Activated CD8-positive, alpha-beta T cell treated with anti-CD3 and anti-CD28 coated beads for 36 hours (primary cell): Measurements from ENCODE around the gene SIK3. TPM values are rescaled to one million over a fixed set of nuclear protein-coding genes. Genes with fewer than 3 reads are reported as not detected.

Experiments used
- ATAC-seq: fragments of 200-7000 bp; cut with Tn5 transposase; one replicate; pipeline ENCODE4 v1.10.0; 2021; ENCODE audit warnings: mild to moderate bottlenecking, moderate library complexity
- CTCF ChIA-PET: fragments of 350-600 bp; sonication (Branson Sonifier 250); formaldehyde crosslinking; loops from one replicate; lab custom pipeline; 2021; ENCODE audit warnings: antibody characterized with exemption; lab: Charles Lee
- POLR2A ChIA-PET: fragments of 350-600 bp; sonication (Branson Sonifier 250); formaldehyde crosslinking; loops from one replicate; lab custom pipeline; 2021; ENCODE audit warnings: antibody characterized with exemption; lab: Charles Lee
- DNase-seq: peaks from one replicate; pipeline ENCODE4 v3.0.0-alpha.2; 2020
- H3K27ac Mint-ChIP-seq: one replicate; pipeline ENCODE4 v1.8.0; 2021; ENCODE audit warnings: mild to moderate bottlenecking, mixed read lengths
- H3K27me3 Mint-ChIP-seq: one replicate; pipeline ENCODE4 v1.8.0; 2021; ENCODE audit warnings: mixed read lengths
- H3K36me3 Mint-ChIP-seq: one replicate; pipeline ENCODE4 v1.8.0; 2021; ENCODE audit warnings: low read depth, mixed read lengths
- H3K4me1 Mint-ChIP-seq: one replicate; pipeline ENCODE4 v1.8.0; 2021; ENCODE audit warnings: low read depth, mixed read lengths
- H3K4me3 Mint-ChIP-seq: one replicate; pipeline ENCODE4 v1.8.0; 2021; ENCODE audit warnings: mild to moderate bottlenecking, moderate library complexity, mixed read lengths
- H3K9me3 Mint-ChIP-seq: one replicate; pipeline ENCODE4 v1.8.0; 2021; ENCODE audit warnings: mixed read lengths
- intact Hi-C: fragments of 100-400 bp; cut with micrococcal nuclease; formaldehyde crosslinking; loops from one replicate; pipeline ENCODE4 v1.10.0; 2022
- total RNA-seq, 2 experiments: library from RNA; stranded (reverse); gene quantifications; one replicate each; pipeline ENCODE4 v1.2.3, GENCODE V29; 2021
- TF ChIP-seq, protein P1 (sequence below): fragments of 200-600 bp; IDR thresholded peaks from one replicate; pipeline ENCODE4 v1.8.0; 2022; ENCODE audit warnings: antibody characterized with exemption, mild to moderate bottlenecking

The SIK3 gene
- total RNA-seq, 2 experiments from 2014 or later = 18.7 to 24.1 TPM

DNA sequence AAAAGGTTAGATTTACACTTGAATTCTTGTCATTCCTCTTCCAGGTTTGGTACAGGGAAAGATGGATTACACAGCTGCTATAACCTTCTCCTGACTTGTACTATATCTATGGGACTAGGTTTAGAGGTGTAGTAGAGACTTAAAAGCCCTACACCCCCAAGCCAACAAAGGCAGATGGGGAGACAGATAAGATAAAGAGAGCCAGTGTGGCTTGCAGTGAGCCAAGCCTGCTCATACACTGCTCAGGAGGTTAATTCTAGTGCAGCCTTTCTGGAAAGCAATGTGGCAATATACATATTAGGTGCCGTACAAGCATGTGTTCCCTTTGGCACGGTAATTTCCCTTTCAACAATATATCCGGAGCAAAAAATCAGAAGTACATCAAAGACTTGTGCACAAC, 10.8 kb downstream of the SIK3 start:
- H3K4me3 Mint-ChIP-seq = no peak overlapping the region
- H3K4me1 Mint-ChIP-seq = peaks cover 61% of the 10 kb centered on the region
- H3K27ac Mint-ChIP-seq = no peak overlapping the region
- peaks cover 6% of the 10 kb centered on the region for H3K9me3 Mint-ChIP-seq
- TF ChIP-seq, protein P1, sequence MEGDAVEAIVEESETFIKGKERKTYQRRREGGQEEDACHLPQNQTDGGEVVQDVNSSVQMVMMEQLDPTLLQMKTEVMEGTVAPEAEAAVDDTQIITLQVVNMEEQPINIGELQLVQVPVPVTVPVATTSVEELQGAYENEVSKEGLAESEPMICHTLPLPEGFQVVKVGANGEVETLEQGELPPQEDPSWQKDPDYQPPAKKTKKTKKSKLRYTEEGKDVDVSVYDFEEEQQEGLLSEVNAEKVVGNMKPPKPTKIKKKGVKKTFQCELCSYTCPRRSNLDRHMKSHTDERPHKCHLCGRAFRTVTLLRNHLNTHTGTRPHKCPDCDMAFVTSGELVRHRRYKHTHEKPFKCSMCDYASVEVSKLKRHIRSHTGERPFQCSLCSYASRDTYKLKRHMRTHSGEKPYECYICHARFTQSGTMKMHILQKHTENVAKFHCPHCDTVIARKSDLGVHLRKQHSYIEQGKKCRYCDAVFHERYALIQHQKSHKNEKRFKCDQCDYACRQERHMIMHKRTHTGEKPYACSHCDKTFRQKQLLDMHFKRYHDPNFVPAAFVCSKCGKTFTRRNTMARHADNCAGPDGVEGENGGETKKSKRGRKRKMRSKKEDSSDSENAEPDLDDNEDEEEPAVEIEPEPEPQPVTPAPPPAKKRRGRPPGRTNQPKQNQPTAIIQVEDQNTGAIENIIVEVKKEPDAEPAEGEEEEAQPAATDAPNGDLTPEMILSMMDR = no peak
- intact Hi-C loops = no loop called here
- H3K36me3 Mint-ChIP-seq = peaks cover 20% of the 10 kb centered on the region
- no peaks in the 10 kb centered on the region for H3K27me3 Mint-ChIP-seq
- ChIA-PET POLR2A (interaction anchor here (1.8 kb wide), 1 partner anchor 10 kb away, joined by 5 read pairs; no protein-coding TSS in a partner anchor), CTCF (no interaction called here)
- DNase-seq = no peak
- peak; percentile 65 for ATAC-seq

DNA sequence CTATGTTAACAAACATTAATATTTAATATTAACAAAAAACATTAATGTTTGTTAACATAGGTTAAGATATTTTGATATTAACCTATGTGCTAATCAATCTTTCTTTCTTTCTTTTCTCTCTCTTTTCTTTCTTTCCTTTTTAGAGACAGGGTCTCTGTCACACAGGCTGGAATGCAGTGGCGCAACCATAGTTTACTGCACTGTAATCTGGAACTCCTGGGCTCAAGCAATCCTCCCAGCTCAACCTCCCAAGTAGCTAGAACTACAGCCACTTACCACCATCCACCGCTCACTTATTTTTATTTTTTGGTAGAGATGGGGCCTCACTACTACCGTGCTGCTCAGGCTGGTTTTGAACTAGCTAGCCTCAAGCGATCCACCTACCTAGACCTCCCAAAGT, 13.2 kb downstream of the SIK3 start:
- no peak for ATAC-seq
- intact Hi-C loops = no loop called here
- no peak for DNase-seq
- POLR2A ChIA-PET = no interaction called here
- no peaks in the 10 kb centered on the region for H3K9me3 Mint-ChIP-seq
- H3K27me3 Mint-ChIP-seq = no peaks in the 10 kb centered on the region
- no peak overlapping the region for H3K4me3 Mint-ChIP-seq
- TF ChIP-seq, protein P1 = no peak
- H3K36me3 Mint-ChIP-seq = peaks cover 11% of the 10 kb centered on the region
- peaks cover 56% of the 10 kb centered on the region for H3K4me1 Mint-ChIP-seq
- CTCF ChIA-PET = interaction anchor here (1.5 kb wide), 1 partner anchor 12 kb away, joined by 3 read pairs; no protein-coding TSS in a partner anchor
- no peak overlapping the region for H3K27ac Mint-ChIP-seq

DNA sequence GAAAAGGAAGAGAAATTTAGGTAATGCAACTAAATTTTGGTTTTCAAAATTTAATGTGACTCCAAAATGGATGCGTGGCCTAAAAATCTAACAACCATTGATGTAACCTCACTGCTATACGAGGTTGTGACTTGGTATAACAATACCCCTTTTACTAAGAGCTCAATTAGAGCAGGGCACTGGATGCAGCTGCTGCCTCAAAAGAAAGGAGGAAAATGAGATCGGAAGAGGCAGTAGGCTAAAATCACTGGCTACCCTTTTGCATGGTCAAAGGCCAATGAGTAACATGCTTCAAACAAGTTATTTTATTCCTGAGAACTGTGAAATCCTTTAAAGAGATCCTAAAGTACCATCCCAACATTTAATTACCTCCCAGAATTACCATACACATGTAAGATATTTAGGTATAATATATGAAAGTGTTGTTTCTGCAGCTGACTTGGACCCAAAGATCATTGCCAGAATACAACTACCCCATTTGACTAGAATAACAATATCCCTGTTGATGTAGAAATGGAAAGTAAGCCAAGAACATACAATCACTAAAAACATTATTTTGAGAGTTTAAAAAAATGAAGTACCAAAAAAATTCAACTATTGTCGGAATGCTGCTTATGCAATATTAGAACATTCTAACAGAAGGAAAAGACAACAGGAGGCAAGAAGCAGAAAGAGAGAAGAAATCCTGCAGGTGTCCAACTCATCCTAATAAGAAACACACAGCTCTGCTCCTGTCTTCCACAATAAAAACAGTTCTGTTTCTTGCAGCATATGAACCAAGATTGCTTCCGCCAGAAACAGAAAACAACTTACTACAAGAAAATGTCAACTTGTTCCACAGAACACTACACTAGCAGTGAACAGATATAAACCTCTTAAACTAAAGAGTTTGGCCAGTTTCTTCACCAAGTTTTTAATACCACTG, 15.0 kb downstream of the SIK3 start:
- no peaks in the 10 kb centered on the region for H3K27me3 Mint-ChIP-seq
- ChIA-PET CTCF (interaction anchor here (0.6 to 1.5 kb wide), 5 partner anchors 10 to 293 kb away, joined by 3 to 4 read pairs (median 3); no protein-coding TSS in a partner anchor), POLR2A (interaction anchor here (1.2 to 2.4 kb wide), 4 partner anchors 9 to 14 kb away, joined by 3 to 6 read pairs (median 5); no protein-coding TSS in a partner anchor)
- H3K4me1 Mint-ChIP-seq = peaks cover 55% of the 10 kb centered on the region
- H3K36me3 Mint-ChIP-seq = peaks cover 5% of the 10 kb centered on the region
- H3K9me3 Mint-ChIP-seq = no peaks in the 10 kb centered on the region
- H3K27ac Mint-ChIP-seq = no peak overlapping the region
- DNase-seq = no peak
- ATAC-seq = no peak
- no peak overlapping the region for H3K4me3 Mint-ChIP-seq
- intact Hi-C loops = no loop called here
- TF ChIP-seq, protein P1 = no peak

DNA sequence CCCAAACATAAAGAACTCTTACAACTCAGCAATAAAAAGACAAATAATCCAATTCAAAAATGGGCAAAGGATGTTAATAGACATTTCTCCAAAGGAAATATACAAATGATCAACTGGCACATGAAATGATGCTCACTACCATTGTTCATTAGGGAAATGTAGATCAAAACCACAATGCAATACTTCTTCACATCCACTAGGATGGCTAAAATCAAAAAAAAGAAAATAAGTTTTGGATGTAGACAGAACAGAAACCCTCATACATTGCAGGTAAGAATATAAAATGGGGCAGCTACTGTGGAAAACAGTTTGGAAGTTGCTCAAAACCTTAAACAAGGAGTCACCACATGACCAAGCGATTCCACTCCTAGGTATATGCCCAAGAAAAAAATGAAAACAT, 16.3 kb downstream of the SIK3 start:
- Mint-ChIP-seq H3K4me3 (no peak overlapping the region), H3K27ac (no peak overlapping the region), H3K36me3 (peaks cover 5% of the 10 kb centered on the region), H3K4me1 (peaks cover 58% of the 10 kb centered on the region), H3K27me3 (no peaks in the 10 kb centered on the region), H3K9me3 (no peaks in the 10 kb centered on the region)
- TF ChIP-seq, protein P1 = peak; percentile 22
- CTCF ChIA-PET = interaction anchor here (1.1 kb wide), 1 partner anchor 50 kb away, joined by 4 read pairs; no protein-coding TSS in a partner anchor
- no peak for ATAC-seq
- no peak for DNase-seq
- POLR2A ChIA-PET = no interaction called here
- intact Hi-C loops = no loop called here

DNA sequence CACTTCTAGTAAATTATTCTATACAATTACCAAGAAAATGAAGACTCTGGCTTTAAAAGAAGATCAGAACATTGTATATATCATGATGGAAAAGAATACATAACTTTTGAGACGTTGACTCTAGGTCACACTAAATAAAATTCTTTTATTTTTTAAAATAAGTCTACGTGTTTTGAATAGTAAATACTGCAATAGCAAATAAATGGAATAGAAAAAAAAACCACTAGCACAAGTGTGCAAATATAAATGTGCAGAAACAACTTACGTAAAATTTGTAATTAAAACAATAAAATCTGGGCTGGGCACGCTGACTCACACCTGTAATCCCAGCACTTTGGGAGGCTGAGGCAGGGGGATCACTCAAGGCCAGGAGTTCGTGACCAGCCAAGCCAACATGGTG, 17.9 kb downstream of the SIK3 start:
- Mint-ChIP-seq H3K4me1 (peaks cover 53% of the 10 kb centered on the region), H3K4me3 (no peak overlapping the region), H3K9me3 (no peaks in the 10 kb centered on the region), H3K27ac (no peak overlapping the region), H3K27me3 (no peaks in the 10 kb centered on the region), H3K36me3 (peaks cover 1% of the 10 kb centered on the region)
- ChIA-PET CTCF (interaction anchor here (1.5 kb wide), 1 partner anchor 10 kb away, joined by 7 read pairs; no protein-coding TSS in a partner anchor), POLR2A (no interaction called here)
- intact Hi-C loops = no loop called here
- DNase-seq (no peak), ATAC-seq (no peak)
- TF ChIP-seq, protein P1 = no peak
